Measurements from ENCODE around the gene MAPKAP1. TPM values are rescaled to one million over a fixed set of nuclear protein-coding genes. Genes with fewer than 3 reads are reported as not detected.
A peak's percentile ranks its signal among the peaks of the same experiment; 100 is the strongest.

MAPKAP1 gene
- total and polyA plus RNA-seq, 9 of the 15 experiments (the other 6 are each of a cell fraction or from before 2014, with no cell fraction given): 2.6 to 82.1 (median 61.1) TPM

DNA sequence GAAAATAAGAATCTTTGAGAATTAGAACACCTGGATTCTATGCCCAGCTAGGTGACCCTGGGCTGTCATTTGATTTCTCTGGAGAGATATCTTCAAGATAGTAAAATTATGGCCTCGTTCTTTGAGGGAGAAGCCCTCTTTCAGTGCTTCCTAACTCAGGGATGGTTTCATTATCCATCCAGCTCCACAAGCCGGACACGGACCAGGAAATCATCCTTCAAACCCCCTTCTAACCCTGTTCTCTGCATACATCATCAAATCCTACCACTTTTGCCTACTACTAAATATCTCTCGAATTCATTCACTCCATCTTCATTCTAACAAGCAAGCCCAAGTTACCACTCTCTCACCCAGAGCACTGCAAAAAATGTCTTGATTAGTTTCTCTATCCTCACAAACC, 57.2 kb downstream of the MAPKAP1 start:
- no TSS peak for BruUV-seq (replicated peaks)
- no peaks in the 10 kb centered on the region for H3K27me3 ChIP-seq (ENCODE audit: control insufficient read depth in 2 of 2, insufficient read depth in 2 of 2, low read length in 2 of 2)
- TF ChIP-seq KLF10 (CRISPR knock-in tag; IDR thresholded peaks at IDR 0.05): no peak
- 0 out of 2 replicates have a peak, but pooled peaks have one; percentile 10 for TF ChIP-seq FOSL1 (tag; conservative IDR thresholded peaks at IDR 0.05)
- H3K36me3 ChIP-seq (ENCODE audit: control insufficient read depth, insufficient read depth, low read length): no peaks in the 10 kb centered on the region
- CTCF ChIA-PET (ENCODE audit: low intra/inter-chr PET ratio): no interaction called here
- no peaks in the 10 kb centered on the region for H3K4me1 ChIP-seq (replicated peaks in 1 of 2; ENCODE audit: control insufficient read depth in 2 of 2, insufficient read depth in 2 of 2, low read length in 2 of 2)
- 96% methylated on average over 3 of the region's 4 CpGs for WGBS (ENCODE audit: insufficient coverage, low coverage, missing lambda C conversion rate)
- no peaks in the 10 kb centered on the region for H4K20me1 ChIP-seq (replicated peaks; ENCODE audit: control insufficient read depth, insufficient read depth, low read length)
- no peaks in the 10 kb centered on the region; the same call in 2 of the 3 replicates for H3K79me2 ChIP-seq (ENCODE audit: control insufficient read depth, insufficient read depth, low read length)
- in situ Hi-C loops (cut with MboI): no loop called here
- FAIRE-seq (no peak), DNase-seq (ENCODE audit: extremely low read depth in 1 of 4, low spot score in 3 of 4) (no peak), ATAC-seq (no peak)
- POLR2A ChIA-PET: interaction anchor here (0.9 kb wide), 2 partner anchors 20 to 108 kb away, joined by 3 to 4 read pairs; no protein-coding TSS in a partner anchor
- no peaks in the 10 kb centered on the region for H3K9me1 ChIP-seq (ENCODE audit: control insufficient read depth, insufficient read depth, low read length)
- H3K27ac ChIP-seq (ENCODE audit: extremely low read depth, low read depth, low read length): no peak overlapping the region
- H3K9me3 ChIP-seq (replicated peaks; ENCODE audit: control insufficient read depth, insufficient read depth, low read depth, low read length): no peaks in the 10 kb centered on the region
- intact Hi-C loops (cut with micrococcal nuclease): no loop called here
- H3K4me2 ChIP-seq (ENCODE audit: insufficient read depth, low read length): no peak overlapping the region
- H2AFZ ChIP-seq (ENCODE audit: low read depth, low read length): no peak overlapping the region
- no peak overlapping the region for H3K4me3 ChIP-seq
- no peak overlapping the region for H3K9ac ChIP-seq (ENCODE audit: insufficient read depth in 1 of 2, low read depth in 2 of 2, low read length in 2 of 2)

DNA sequence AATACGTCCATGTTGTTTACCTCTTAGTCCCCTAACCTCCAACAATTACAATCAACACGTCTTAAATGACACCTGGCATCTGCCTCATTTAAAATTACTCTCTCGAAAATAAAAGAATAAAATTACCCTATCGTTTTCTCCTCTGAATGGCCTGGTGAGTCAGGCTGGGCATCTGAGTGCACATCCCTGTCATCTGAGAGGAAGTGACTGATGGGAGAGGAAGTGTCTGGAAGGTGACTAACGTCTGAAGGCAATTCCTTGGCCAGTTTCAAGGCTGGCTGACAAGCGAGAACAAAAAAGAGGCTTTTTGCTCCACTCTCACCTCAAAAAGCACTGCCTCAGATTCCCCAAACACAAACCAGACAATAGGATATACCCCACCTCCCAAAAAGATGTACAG, 57.7 kb downstream of the MAPKAP1 start:
- Histone ChIP-seq H4K20me1 (replicated peaks; ENCODE audit: control insufficient read depth, insufficient read depth, low read length) (no peaks in the 10 kb centered on the region; the same call in 1 of the 2 replicates), H3K79me2 (ENCODE audit: control insufficient read depth, insufficient read depth, low read length) (no peaks in the 10 kb centered on the region; the same call in 2 of the 3 replicates), H2AFZ (ENCODE audit: low read depth, low read length) (no peak overlapping the region), H3K27me3 (ENCODE audit: control insufficient read depth in 2 of 2, insufficient read depth in 2 of 2, low read length in 2 of 2) (no peaks in the 10 kb centered on the region), H3K9ac (ENCODE audit: insufficient read depth in 1 of 2, low read depth in 2 of 2, low read length in 2 of 2) (no peak overlapping the region), H3K4me3 (no peak overlapping the region), H3K36me3 (ENCODE audit: control insufficient read depth, insufficient read depth, low read length) (no peaks in the 10 kb centered on the region), H3K9me3 (replicated peaks; ENCODE audit: control insufficient read depth, insufficient read depth, low read depth, low read length) (no peaks in the 10 kb centered on the region), H3K4me2 (ENCODE audit: insufficient read depth, low read length) (no peak overlapping the region), H3K4me1 (replicated peaks in 1 of 2; ENCODE audit: control insufficient read depth in 2 of 2, insufficient read depth in 2 of 2, low read length in 2 of 2) (no peaks in the 10 kb centered on the region), H3K9me1 (ENCODE audit: control insufficient read depth, insufficient read depth, low read length) (no peaks in the 10 kb centered on the region), H3K27ac (ENCODE audit: extremely low read depth, low read depth, low read length) (no peak overlapping the region)
- ATAC-seq: no peak
- CTCF ChIA-PET (ENCODE audit: low intra/inter-chr PET ratio): no interaction called here
- in situ Hi-C loops (cut with MboI) (no loop called here), intact Hi-C loops (cut with micrococcal nuclease) (no loop called here)
- DNase-seq (ENCODE audit: extremely low read depth in 1 of 4, low spot score in 3 of 4): no peak
- POLR2A ChIA-PET: interaction anchor here (0.9 kb wide), 1 partner anchor 20 kb away, joined by 3 read pairs; no protein-coding TSS in a partner anchor
- BruUV-seq (replicated peaks): no TSS peak
- no peak for FAIRE-seq
- TF ChIP-seq, protein P1, sequence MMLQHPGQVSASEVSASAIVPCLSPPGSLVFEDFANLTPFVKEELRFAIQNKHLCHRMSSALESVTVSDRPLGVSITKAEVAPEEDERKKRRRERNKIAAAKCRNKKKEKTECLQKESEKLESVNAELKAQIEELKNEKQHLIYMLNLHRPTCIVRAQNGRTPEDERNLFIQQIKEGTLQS (IDR thresholded peaks at IDR 0.05): peak; percentile 27; the same call in 1 of the 2 replicates
- TF ChIP-seq, protein P1 (CRISPR knock-in tag; conservative IDR thresholded peaks at IDR 0.05): no peak
- no peak for TF ChIP-seq JUNB (CRISPR knock-in tag; conservative IDR thresholded peaks at IDR 0.05)
- peak; percentile 90 for TF ChIP-seq SPI1 (IDR thresholded peaks at IDR 0.05; ENCODE audit: borderline replicate concordance, low read depth, low read length)
- no peak for TF ChIP-seq NFE2 (IDR thresholded peaks at IDR 0.05; ENCODE audit: low read depth)
- no peak for TF ChIP-seq PPARD (CRISPR knock-in tag; IDR thresholded peaks at IDR 0.05)
- no peak for TF ChIP-seq TCF3 (CRISPR knock-in tag; IDR thresholded peaks at IDR 0.05)
- TF ChIP-seq FOSL1 (tag; conservative IDR thresholded peaks at IDR 0.05): peak; percentile 75
- WGBS (ENCODE audit: insufficient coverage, low coverage, missing lambda C conversion rate): 60% methylated on average over 6 of the region's 6 CpGs

All from K562 (cell line).